Activated CD8-positive, alpha-beta memory T cell treated with anti-CD3 and anti-CD28 coated beads, Interleukin-2, amount 50 U/mL, for 4 hours (primary cell): ENCODE measurements around the gene STK17A.
A peak's percentile ranks its signal among the peaks of the same experiment; 100 is the strongest.
"Not testable (repeated sequence)": the region's sequence is repeated elsewhere in the genome, so short reads cannot be mapped to it uniquely, and the experiment has no call there.

Experiments used
- DNase-seq: peaks from one replicate; pipeline ENCODE4 v3.0.0-alpha.2; 2020

STK17A gene

DNA sequence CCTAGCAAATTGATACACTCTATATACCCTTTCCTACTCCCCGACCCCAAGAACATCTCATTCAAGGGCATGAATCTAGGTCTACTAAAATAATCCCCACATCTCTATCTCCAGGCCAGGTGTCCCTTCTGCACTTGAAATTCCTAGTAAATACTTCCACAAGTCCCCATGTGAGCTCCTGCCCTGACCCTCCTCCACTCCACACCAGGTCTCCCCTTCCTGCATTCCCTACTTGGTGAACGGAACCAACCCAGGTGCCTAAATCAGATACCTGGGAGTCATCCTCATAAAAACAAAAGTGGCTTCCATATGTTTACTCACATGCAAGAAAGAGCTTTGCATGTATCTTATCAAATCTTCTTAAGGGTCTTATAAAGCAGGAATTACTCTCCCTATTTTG lies 77.2 kb downstream of the STK17A start:
- DNase-seq: no peak

DNA sequence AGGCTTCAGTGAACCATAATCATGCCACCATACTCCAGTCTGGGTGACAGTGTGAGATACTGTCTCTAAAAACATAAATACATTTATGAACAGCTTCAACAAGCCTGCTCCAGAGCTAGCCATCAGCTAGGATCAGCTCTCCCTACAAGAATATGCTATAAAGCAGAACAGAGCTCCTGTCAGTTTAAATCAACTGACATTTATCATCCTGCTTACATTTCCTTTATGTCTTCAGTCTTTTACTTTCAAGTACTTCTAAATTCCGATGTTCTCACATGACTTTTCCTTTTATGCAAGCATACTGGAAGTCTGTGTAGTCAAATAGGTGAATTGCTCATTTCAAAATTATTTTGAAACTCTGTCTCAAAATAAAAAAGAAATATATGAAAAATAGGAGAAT lies 81.8 kb downstream of the STK17A start:
- no peak for DNase-seq

DNA sequence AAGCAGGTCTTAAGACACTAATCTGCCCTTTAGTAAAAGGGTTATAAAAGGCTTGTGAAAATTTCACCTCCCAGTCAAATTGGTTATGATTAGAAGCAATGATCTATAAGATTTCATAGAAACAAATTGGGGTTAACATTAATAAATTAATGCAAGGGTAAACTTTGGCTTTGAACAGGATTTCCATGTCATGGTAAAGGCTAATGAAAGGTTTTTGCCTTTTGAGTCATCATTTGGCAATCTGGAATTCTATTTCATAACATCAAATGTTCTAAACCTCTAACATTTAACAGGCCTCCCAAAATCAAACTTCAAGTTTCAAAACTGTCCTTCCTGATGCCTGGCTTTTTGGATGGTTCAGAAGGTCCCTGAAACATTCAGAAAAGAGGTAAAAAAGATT lies 84.0 kb downstream of the STK17A start:
- no peak for DNase-seq

DNA sequence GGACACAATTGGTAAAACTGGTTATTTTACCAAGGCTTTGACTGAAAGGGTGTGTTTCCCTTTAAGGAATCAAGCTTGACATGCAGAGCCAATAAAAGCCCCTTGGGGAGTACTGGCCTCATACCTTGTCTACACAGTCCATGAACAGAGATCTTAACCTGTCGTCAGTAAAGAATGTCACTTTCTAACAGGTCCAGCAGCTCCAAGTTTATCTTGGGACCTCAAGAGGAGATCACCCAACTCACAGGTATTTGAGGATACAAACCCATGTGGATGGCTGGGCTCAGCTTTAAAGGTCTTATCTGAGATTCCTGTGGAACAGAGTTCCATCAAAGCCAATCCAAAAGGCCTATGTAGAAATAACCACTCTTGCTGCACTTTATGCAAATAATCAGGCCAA lies 85.1 kb downstream of the STK17A start:
- DNase-seq: no peak

DNA sequence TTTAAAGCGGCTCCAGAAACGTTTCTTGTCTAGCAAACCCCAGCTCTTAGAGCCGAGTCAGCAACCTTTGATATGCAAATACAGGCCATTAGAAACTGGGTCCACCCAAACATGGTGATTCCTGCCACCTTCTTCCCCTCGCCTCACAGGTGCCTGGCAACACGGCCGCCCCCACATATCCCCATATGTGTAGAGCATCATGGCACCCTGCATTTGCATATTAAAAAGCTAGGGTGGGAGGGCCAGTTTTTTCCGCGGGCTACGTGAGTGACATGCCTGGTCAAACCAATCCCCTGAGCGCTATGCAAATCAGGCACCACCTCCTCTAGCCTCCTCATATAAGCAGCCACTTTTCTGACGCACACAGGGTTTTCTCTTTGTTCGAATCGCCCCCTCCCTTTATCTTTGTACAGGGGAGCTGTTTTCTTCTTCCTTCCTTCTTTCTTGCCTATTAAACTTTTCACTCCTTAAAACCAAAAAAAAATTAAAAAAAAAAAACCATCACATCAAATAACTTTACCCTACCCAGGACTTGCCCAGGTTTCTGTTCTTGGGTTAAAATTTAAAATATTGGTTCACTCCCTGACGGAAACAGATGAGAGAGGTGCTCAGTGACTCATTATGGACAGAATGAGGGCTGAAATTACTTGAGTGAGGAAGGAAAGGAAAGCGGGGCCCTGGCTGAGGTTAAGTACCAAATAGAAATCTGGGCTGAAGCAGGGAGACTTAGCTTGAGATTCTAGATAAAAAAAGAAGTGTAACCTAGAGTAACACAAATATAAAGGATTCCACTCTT lies 86.6 kb downstream of the STK17A start:
- DNase-seq: peak; percentile 64

DNA sequence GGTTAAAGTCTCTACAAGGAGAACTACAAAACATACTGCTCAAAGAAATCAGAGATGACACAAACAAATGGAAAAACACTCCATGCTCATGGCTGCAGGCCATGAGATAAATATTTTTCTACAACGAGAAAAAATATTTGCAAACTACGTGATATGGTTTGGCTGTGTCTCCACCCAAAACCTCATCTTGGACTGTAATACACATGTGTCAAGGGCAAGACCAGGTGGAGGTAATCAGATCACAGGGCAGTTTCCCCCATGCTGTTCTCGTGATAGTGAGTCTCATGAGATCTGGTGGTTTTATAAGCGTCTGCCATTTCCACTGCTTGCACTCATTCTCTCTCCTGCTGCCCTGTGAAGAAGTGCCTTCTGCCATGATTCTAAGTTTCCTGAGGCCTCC lies 88.6 kb downstream of the STK17A start:
- no peak for DNase-seq

DNA sequence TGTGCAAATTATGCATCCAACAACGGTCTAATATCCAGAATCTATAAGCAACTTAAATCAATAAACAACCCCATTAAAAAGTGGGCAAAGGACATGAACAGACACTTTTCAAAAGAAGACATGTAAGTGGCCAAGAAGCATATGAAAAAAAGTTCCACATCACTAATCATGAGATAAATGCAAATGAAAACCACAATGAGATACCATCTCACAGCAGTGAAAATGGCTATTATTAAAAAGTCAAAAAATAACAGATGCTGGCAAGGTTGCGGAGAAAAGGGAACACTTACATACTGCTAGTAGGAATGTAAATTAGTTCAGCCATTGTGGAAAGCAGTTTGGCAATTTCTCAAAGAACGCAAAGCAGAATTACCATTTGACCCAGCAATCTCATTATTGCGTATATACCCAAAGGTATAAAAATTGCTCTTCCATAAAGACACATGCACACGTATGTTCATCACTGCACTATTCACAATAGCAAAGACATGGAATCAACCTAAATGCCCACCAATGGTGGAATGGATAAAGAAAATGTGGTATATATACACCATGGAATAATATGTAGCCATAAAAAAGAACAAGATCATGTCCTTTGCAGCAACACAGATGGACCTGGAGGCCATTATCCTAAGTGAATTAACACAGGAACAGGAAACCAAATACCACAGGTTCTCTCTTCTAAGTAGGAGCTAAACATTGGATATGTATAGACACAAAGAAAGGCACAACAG lies 90.5 kb downstream of the STK17A start:
- not testable (repeated sequence) for DNase-seq

DNA sequence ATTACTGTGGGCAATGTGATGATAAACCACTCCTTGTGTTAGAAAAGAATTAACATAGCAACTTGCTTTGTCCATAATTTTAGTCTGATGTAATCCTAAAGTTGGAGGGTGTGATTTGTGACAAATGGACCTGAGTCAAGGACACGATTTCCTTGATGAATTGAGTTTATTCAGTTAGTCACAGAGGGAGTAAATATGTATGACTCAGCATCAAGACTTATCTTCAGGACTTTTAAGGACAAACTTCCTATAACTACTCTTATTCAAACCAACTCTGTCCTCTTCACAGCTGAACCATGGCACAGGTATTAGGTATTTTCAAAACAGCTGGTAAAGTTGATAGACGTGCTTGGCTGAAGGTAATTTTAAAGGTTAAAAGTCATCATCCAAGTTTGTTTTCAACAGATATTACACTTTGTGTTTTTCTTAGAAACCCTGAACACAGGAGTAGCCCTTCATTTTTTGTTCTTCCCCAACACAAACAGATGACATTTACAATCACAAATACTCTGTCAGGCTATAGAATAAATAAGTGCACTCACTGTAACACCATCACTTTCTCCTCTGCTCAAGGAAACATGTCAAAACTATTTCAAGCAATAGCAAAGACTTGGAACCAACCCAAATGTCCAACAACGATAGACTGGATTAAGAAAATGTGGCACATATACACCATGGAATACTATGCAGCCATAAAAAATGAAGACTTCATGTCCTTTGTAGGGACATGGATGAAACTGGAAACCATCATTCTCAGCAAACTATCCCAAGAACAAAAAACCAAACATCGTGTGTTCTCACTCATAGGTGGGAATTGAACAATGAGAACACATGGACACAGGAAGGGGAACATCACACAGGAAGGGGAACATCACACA lies 91.9 kb downstream of the STK17A start:
- DNase-seq: no peak
